GM18507 (cell line): ENCODE data around the gene FBLN7.
"Not testable (repeated sequence)": the region's sequence is repeated elsewhere in the genome, so short reads cannot be mapped to it uniquely, and the experiment has no call there.

Experiments
- DNase-seq: peaks from one replicate; pipeline ENCODE4 v3.0.0; 2011; ENCODE audit warnings: low read depth; ENCODE audit not compliant: insufficient read length; ENCODE audit errors: extremely low spot score
- FAIRE-seq: peaks from 2 replicates; lab custom pipeline; 2011; peaks lifted over from hg19 to GRCh38; lab: Jason Lieb, UNC

FBLN7 gene, protein sequence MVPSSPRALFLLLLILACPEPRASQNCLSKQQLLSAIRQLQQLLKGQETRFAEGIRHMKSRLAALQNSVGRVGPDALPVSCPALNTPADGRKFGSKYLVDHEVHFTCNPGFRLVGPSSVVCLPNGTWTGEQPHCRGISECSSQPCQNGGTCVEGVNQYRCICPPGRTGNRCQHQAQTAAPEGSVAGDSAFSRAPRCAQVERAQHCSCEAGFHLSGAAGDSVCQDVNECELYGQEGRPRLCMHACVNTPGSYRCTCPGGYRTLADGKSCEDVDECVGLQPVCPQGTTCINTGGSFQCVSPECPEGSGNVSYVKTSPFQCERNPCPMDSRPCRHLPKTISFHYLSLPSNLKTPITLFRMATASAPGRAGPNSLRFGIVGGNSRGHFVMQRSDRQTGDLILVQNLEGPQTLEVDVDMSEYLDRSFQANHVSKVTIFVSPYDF

DNA sequence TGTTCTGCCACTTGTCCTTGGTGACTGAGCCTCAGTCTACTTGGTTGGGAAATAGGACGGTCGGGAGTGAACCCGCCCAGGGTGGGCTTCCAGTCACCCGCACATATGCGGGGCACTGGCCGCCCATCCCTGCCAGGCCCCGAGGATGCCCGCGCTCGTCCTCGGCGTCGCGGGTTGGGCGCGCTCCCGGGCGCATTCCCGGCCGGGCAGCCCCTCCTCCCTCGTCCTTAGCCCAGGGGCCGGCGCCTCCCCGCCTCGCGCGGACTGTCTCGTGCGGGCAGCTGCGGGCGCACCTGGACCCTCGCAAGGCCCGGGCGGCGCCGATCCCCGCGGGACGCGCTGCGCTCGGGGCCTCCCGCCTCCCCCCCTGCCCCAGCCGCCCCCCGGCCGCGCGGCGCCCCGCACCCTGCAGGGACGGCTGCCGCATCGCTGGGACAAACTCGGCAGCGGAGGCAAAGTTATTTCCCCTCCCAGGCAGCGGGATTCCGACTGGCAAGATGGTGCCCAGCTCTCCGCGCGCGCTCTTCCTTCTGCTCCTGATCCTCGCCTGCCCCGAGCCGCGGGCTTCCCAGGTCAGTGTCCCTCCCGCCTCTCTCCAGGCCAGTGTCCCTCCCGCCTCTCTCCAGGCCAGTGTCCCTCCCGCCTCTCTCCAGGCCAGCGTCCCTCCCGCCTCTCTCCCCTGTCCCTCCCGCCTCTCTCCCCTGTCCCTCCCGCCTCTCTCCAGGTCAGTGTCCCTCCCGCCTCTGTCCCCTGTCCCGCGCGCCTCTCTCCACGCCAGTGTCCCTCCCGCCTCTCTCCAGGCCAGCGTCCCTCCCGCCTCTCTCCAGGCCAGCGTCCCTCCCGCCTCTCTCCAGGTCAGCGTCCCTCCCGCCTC, at the start of gene FBLN7:
Gene FBLN7, plus strand, starts transcription at position 227 of the 874 bp plus-strand sequence. Its CDS starts 271 bp downstream, at position 498.
- FAIRE-seq (no peak), DNase-seq (no peak)

DNA sequence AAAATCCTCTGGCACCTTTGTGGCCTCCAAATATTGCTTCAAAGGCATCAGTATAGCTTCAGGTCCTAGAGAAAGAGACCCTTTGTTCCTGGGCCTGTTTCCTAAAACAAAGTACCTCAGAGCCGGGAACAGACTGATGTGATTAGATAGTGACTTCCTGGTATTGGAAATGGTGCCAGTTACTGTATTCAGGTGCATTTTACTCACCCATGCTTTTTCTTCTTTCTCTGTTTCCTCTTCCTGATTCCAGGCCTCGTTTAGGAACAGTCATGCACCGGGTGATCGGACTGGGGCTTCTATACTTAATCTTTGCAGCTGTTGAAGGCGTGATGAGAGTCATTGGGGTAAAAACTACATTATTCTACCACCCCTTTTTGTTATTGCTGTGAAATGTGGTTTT, 48.8 kb upstream of the FBLN7 start:
- DNase-seq (no peak), FAIRE-seq (no peak)

DNA sequence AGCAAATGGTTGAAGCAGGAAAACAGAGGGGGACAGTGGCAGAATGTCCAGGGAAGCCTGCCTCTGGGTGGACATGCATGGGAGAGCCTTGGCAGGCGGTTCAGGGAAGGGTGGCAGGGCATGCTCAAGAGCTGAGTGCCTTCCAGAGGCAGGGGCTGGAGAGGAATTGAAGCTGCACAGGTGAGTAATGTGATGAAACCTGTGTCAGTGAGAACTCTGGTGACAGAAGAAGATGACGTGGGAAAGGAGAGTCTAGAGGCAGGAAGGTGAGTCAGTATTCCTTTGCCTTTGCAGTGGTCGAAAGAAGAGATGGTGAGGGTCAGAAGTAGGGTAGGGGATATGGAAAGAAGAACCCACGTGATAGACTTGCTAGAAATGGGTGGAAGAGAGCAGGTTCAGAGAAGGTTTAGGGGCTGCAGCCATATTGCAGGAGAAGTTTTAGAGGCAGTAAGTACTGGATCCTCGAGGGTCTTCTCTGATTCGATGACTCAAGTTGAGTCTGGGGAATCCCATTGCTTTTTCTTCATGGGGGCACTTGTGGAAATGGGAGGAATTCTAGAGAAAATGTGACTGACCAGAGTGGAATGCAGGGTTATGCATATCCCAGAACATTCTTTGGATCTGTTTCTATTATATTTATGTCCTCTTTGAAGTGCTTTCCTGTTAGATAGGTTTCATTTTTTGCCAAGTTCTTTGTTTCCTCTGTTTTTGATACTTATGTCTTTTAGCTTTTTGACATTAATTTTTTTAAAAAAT, 45.7 kb upstream of the FBLN7 start:
- DNase-seq (no peak), FAIRE-seq (no peak)

DNA sequence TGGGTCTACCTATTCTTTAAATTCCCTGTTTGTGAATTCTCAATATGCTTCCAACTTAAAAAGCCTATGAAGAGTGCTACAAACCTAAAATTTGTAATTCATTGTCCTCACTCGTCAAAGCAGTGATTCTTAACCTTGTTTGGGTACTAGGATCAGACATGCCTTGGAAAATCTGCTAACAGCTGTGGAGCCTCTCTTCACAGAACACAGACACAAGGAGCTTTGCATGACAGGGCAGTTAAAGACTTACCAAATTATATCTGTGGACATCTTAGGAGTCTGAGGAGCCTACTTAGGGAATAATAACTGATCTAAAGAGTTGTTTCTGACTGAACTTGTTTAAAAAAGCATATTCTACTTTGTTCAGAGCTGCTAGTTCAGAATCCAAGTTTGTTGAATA, 45.0 kb upstream of the FBLN7 start:
- DNase-seq (no peak), FAIRE-seq (no peak)

DNA sequence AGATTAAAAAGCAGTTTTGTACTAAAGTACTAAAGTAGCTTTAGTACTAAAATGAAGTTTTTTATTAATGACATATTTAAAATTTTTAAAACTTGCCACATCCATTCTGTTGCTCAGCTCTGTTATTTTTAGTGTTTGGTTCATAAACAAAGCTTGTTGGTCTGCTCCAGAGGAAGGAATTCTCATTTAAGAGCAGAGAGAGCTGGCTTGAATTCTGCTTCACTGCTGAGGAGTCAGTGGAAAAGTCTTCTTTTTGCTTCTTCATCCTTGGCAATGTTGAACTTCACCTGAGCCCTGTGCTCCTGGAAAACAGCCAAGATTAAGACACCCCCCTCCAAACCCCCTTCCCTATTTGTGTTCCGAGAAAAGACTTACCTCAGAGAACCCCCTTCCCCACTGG, 42.5 kb upstream of the FBLN7 start:
- no peak for DNase-seq
- FAIRE-seq: no peak

DNA sequence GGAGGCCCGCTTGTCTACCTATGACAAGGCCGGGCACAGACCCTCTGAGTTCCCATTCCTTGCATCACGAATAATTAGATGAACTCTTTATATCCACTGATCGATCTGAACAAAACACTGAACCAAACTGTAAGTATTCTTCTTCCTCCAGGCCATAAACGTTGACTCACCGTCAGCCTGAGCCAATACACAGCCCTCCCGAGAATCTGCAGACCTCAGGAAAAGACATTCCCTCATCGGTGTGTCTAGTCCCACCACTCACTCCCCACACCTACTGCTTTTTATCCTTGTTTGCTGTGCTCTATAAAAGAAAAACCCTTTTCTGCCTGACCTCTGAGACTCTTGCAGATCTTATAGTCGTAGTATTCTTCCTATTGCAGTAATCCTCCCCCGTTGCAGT, 42.1 kb upstream of the FBLN7 start:
- no peak for DNase-seq
- no peak for FAIRE-seq

DNA sequence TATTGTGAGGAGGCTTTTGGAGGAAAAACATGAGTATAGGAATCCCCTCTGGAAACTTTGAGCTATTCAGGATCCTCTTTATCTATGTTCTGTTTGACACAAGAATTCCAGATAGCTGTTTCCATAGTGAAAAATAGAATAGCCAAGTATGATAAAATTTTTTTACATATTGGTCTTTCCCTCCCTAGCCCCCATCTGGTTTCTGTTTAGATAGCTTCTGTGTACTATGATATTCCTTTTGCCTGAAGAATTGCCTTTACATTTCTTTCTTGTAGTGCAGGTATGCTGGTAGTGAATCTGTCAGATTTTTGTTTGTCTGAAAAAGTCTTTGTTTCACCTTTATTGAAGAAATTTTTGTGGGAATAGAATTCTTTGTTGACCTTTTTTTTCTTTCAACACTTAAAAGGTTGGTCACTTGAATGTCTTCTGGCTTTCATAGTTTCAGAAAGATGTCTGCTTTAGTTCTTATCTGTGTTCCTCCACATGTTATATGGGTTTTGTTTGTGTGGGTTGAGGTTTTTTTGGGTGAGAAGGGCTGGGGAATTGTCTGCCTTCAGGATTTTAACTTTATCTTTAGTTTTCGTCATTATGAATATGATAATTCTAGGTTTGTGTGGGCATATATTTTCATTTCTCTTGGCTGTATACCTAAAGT, 29.9 kb upstream of the FBLN7 start:
- FAIRE-seq (no peak), DNase-seq (no peak)

DNA sequence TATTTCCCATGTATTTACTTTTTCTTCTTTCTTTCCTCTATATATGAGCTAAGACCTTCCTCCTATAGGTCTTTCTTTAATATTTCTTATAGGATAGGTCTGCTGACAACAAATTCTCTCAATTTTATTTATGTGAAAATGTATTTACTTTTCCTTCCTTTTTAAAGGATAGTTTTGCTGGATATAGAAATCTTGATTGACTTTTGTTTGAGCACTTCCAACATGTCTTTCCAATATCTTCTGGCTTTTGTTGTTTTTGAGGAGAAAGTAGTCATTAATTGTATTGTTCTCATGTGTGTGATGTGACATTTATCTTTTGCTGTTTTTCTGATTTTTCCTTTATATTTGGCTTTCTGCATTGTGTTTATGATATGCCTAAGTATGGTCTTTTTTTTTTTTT, 28.9 kb upstream of the FBLN7 start:
- FAIRE-seq (no peak), DNase-seq (no peak)

DNA sequence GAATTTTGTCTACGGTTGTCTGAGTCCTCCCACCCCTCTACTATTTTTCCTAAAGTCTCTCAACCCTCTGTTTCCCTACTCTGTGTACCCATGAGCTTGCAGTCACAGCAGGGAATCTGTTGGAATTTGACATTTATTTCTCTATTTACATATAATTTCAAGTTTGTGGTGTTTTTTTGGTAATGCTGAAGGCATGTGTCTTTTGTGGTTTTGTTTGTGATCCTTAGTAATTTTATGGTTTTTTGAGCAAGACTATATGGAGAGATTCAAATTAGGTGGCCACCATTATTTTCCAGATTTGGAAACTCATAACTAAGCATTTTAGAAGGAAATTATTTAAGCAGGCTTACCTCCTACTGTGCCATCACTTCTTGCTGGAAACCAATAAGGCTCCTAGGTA, 27.2 kb upstream of the FBLN7 start:
- FAIRE-seq: no peak
- DNase-seq: no peak

DNA sequence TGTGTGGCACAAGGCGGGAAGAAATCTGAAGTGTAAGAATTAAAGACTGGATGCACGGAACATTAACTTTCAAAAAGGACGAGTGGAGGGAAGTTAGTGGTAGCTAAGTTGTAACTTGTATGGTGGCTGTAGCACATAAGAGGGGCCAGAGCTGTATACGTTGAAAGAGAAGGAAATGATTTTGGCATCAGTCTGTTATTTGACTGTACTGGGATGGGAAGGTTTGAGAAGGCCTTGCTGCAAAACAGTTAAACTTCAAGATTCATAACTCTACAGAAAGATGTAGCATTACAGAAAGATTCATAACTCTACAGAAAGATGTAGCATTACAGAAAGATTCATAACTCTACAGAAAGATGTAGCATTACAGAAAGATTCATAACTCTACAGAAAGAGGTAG, 24.8 kb upstream of the FBLN7 start:
- not testable (repeated sequence) for DNase-seq, FAIRE-seq

DNA sequence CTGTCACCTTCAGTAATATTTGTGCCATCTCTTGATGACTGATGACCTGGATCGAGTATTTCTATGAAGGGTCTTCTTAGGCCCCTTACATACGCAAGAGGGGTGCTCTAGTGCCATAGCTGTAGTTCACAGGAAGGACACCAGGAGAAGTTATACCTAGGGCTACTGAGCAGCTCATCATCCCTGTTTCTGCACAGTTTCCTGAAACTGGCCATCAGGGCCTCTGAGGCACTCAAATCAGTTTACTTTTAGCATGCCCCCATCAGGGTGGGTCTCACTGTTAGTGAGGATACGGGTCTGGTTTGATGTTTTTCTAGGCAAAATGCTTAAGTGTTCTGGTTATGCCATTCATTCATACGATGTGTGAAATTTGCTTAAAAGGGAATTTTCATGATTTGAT, 20.0 kb upstream of the FBLN7 start:
- no peak for FAIRE-seq
- DNase-seq: no peak

DNA sequence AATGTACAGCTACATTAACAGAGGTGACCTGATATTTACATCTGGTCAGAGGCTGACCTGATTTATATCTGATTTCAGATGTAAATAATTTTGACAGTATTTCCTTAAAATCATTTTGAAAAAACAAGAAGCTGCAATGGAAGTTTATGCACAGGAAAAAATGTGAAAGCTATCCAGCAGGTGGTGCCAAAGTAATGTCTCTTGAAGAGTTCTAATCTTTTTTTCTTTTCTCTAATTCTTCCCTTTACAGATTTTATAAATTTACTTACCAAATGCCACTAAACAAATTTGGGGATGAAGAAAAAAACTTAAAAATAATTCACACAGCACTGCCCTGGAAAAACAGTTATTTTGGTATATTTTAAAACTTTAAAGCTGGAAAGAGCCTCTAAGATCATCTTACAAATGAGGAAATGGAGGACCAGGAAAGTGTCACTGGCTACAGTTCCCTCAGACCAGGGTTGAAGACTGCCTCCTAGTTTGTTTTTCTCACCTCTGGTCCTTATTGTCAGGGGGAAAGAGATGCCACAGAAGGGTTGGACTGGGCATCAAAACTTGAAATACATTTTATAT, 16.4 kb upstream of the FBLN7 start:
- DNase-seq (no peak), FAIRE-seq (no peak)

DNA sequence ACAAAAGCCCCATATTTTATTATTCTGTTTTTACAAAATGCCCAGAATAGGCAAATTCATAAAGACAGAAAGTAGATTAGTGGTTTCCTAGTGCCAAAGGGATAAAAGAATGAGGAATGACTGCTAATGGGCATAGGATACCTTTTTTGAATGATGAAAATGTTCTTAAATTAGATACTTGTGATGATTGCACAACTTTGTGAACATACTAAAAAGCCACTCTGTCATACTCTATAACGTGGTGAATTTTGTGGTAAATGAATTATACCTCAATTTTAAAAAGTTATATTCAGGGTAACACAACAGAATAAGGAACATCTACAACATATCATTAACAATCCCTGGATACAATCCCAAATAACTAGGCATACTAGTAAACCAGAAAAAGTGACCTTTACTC, 9.1 kb upstream of the FBLN7 start:
- DNase-seq (no peak), FAIRE-seq (no peak)

DNA sequence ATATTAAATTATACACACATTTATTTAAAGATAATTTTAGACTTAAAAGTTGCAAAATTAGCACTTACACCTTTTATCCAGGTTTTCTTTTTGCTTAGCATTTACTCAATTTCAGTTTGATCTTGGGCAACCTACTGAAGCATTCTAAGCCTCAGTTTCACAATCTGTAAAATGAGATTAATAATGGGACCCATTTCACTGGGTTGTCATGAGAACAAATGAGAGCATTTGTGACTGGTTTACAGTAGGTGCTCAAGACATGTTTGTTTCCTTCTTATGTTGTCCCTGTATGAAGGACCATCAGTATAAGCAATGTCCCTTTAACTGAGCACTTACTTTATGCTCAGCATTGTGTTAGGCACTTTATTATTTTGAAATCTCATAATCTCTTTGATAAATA, 4.8 kb upstream of the FBLN7 start:
- FAIRE-seq: no peak
- DNase-seq: no peak

DNA sequence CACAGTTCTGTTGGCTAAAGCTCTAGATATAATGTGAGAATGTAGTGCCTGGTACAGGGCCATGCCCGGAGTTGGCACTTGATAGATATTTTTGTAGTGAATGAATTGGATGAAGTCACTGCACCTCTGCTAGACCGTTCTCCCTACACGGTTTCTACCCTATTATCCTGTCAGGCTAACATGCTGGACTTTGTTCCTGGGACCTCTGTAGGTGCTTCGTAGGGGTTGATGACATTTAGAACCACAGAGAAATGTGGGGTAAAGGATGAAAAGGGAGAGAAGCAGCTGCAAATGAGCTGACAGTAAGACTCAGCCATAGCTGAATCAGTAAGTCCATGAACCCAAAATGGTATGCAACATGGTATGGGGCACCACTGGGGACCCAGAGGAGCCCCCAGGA, 4.1 kb upstream of the FBLN7 start:
- FAIRE-seq (no peak), DNase-seq (no peak)

DNA sequence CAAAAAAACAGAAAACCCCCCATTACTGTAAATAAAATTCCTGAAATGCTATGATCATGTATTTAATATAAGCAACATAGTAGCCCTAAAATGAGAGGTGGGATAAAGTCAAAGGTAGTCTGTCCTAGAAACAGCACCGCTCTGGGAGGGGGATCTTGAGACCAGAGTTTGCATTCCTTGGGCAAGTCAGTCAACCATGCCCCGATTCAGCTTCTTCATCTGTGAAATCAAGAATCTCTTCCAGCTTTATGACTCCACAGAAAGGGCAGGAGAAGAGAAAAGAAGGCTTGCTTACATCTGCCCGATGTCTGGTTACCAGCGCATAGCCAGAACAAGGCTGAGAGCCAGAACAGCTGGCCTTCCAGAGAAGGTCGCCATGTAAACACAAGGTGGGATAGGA, 2.1 kb upstream of the FBLN7 start:
- DNase-seq: no peak
- no peak for FAIRE-seq

DNA sequence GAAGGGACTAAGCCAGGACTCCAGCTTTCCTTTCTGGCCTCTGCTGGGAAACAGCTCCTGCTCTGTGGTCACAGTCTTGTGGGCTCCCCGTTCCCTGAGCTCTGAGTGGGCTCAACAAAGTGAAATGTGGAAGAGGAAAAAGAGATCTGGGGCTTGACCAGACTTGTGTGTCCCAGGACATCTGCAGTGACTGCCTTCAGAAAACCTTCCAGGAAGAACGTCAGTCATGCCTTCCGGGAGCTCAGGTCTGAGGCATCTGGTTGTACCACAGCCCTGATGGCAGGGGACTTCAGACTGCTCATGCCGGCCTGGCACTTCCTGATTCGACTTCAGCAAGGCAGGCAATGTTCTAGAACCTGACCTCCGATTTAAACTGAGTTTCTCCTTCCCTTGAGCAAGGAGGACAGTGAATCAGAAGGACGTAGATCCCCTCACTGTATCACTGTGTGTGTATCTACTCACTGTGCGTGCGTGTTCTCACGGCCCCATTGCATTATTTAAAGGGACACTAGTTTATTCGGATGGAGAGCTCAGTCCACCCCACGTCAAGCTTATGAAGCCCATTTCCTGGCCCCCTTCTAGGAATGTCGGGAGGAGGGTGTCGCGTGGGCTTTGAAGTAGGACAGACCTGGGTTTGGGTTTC, 548 bp upstream of the FBLN7 start:
- DNase-seq (no peak), FAIRE-seq (no peak)

DNA sequence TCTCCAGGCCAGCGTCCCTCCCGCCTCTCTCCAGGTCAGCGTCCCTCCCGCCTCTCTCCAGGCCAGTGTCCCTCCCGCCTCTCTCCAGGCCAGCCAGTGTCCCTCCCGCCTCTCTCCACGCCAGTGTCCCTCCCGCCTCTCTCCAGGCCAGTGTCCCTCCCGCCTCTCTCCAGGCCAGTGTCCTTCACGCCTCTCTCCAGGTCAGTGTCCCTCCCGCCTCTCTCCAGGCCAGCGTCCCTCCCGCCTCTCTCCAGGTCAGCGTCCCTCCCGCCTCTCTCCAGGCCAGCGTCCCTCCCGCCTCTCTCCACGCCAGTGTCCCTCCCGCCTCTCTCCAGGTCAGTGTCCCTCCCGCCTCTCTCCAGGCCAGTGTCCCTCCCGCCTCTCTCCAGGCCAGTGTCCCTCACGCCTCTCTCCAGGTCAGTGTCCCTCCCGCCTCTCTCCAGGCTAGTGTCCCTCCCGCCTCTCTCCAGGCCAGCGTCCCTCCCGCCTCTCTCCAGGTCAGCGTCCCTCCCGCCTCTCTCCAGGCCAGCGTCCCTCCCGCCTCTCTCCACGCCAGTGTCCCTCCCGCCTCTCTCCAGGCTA, 939 bp downstream of the FBLN7 start:
- DNase-seq, FAIRE-seq: not testable (repeated sequence)
